ELR (cell line): ENCODE results near the gene BEND6.
A peak's percentile ranks its signal among the peaks of the same experiment; 100 is the strongest.
"Not testable (repeated sequence)": the region's sequence is repeated elsewhere in the genome, so short reads cannot be mapped to it uniquely, and the experiment has no call there.

Experiments used
- DNase-seq: peaks from one replicate; pipeline ENCODE4 v3.0.0-alpha.2; 2015; ENCODE audit warnings: low read depth

Gene BEND6

DNA sequence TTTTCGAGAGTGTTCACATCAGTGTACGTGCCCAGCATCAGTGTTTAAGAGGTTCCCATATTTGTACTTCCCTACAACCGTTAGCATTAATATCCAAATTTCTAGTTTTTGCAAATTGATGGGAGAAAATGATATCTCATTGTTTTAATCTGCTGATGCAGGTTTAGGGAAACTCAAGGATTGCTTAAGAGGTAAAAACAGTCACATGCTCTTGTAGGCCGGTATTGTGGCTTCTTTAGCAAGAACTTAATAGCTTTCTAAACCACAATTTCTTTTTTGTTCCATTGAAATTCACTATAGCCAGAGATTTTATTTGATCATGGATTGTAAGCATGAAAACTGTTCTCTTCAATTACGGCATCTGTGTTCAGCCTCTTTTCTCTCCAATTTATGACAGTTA, 29.5 kb downstream of the BEND6 start:
- no peak for DNase-seq

- no peak for DNase-seq
Observed at GRCh38 chr6:56984884-56985283, 30.0 kb downstream of the BEND6 start.

DNA sequence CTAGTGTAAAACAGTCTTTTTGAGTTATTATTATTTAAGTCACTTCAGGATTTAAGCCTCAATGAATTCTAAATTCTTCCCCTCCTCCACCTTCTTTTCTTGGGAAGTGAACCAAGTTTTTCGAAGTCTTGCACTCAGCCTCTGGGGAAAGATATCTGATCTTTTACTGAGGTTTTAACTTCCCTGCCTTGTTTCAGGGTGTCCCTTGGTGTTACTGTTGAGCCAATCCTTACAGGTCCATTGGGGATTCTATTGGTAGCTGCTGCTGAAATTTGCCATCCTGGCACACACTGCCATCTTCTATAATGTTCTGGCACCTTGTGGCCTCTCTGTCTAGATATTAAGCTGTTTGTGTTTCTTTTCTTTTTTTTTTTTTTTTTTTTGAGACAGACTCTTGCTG, 31.7 kb downstream of the BEND6 start:
- DNase-seq: no peak

DNA sequence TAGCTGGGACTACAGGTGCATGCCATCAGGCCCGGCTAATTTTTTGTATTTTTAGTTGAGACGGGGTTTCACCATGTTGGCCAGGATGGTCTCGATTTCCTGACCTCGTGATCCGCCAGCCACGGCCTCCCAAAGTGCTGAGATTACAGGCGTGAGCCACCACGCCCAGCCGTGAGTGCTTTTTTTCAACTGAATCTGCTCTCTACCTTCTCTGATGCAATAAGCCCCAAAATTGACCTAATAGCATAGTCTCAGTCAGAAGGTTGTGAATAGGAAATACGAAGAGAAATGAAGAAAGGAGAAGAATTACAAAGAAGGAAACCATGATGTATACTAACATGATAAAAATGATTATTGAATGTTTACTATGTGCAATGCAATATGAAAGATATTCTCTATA, 33.2 kb downstream of the BEND6 start:
- no peak for DNase-seq

GRCh38 chr6:56992036-56992435, 37.1 kb downstream of the BEND6 start:
- no peak for DNase-seq

GRCh38 chr6:56992703-56993102, 37.8 kb downstream of the BEND6 start:
- no peak for DNase-seq

DNA sequence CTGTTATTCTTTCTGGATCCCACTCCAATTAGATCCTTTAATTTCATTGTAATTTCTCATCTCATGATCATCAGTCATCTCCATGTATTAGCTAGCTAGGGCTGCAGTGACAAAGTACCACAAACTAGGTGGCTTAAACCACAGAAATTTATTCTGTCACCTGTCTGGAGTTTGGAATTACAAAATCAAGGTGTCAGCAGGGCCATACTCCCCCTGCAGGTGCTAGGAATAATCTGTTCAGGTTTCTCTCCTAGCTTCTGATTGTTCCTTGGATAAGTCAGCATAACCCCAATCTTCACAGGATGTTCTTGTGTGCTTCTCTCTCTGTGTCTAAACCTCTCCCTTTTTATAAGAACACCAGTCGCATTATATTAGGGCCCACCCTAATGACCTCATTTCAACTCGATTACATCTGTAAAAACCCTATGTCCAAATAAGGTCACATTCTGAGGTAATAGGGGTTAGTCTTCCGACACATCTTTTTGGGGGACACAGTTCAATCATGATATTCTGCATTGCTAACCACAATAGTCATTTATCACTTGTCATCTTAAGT, 40.5 kb downstream of the BEND6 start:
- DNase-seq: peak; percentile 14

GRCh38 chr6:56996401-56996800, 41.5 kb downstream of the BEND6 start:
- no peak for DNase-seq

DNA sequence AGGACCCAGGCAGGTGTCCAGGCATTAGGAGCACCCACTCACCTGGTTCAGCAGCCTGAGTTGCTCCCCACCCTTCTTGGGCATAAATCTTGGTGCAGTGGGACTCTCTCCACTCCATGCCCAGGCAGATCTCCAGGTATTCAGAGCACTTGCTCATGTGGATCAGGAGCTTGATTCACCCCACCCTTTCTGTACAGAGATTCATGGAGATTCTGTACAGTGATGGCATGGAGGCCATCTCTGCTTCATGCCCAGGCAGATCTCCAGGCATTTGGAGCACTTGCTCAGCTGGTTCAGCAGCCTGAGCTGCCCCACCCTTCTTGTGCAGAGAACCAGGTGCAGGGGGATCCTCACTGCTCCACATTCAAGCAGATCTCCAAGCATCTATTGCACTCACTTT, 44.1 kb downstream of the BEND6 start:
- no peak for DNase-seq

GRCh38 chr6:56999748-57000147, 44.8 kb downstream of the BEND6 start:
- not testable (repeated sequence) for DNase-seq

- no peak for DNase-seq
Observed at GRCh38 chr6:57002197-57002596, 47.3 kb downstream of the BEND6 start.

DNA sequence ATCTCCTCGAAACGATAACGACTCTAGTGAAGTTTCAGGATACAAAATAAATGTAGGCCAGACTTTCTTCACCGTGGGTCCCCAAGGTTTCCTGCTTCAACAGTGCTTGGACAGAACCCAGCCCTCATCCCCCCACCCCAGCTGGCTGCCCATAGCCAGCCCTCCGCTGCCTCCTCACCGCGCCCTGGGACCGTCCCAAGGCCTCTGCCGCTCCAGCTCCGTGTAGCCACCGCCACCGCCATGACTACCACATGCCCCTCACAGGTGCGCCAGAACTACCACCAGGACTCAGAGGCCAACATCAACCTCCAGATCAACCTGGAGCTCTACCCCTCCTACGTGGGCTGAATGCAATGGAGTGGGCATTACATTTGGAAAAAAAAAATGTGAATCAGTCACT, 49.4 kb downstream of the BEND6 start:
- no peak for DNase-seq

GRCh38 chr6:57006101-57006500, 51.2 kb downstream of the BEND6 start:
- DNase-seq: no peak

GRCh38 chr6:57008069-57008468, 53.2 kb downstream of the BEND6 start:
- not testable (repeated sequence) for DNase-seq

- DNase-seq: peak; percentile 90
Observed at GRCh38 chr6:57013521-57013926, 58.6 kb downstream of the BEND6 start.

- no peak for DNase-seq
Observed at GRCh38 chr6:57017069-57017468, 62.2 kb downstream of the BEND6 start.

- DNase-seq: no peak
Observed at GRCh38 chr6:57017841-57018240, 62.9 kb downstream of the BEND6 start.

GRCh38 chr6:57019434-57019833, 64.5 kb downstream of the BEND6 start:
- no peak for DNase-seq

- peak; percentile 80 for DNase-seq
Observed at GRCh38 chr6:57021086-57021720, 66.3 kb downstream of the BEND6 start.

GRCh38 chr6:57024321-57024720, 69.4 kb downstream of the BEND6 start:
- DNase-seq: no peak

GRCh38 chr6:57024775-57025174, 69.9 kb downstream of the BEND6 start:
- no peak for DNase-seq

GRCh38 chr6:57026001-57026400, 71.1 kb downstream of the BEND6 start:
- DNase-seq: no peak

DNA sequence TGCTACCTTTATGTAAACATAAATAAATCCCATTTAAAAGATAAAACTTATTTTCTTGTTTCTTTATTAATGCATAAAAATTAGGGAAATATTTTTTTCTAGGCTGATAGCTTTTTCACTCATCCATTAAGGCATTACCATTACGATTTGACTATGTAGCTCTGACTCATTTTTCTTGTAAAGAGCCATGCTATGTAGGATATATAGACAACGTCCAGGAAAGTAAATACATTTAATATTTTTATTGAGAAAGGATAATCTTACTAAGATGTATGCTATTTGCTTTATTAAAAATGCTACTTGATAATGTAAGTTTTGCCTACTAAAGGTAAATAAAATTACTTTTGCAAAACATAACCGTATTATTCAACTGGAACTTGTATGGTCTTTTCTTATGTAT, 72.4 kb downstream of the BEND6 start:
- DNase-seq: no peak

DNA sequence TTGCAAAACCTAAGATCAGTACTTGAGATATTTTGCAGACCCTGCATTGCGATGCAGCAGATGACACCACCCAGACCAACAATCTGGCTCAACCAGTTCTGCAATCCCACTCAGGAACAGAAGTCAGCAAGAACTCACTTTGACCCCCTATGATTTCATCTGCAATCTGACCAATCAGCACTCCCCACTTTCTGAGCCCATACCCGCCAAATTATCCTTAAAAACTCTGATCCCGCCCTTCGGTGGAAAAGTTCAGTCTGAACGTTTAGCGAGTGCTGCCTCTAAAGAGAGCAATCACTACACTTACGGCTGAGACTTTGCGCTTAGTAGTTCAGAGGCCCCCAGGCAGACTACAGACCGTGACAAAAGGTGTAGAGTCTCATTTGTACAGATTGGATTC, 74.3 kb downstream of the BEND6 start:
- DNase-seq: no peak
